IPS-NIHi7 (cell line): ENCODE data around the gene POLR3H.
"Not testable (repeated sequence)": the region's sequence is repeated elsewhere in the genome, so short reads cannot be mapped to it uniquely, and the experiment has no call there.

Experiments used
- DNase-seq: peaks from one replicate; pipeline ENCODE4 v3.0.0; 2012; ENCODE audit warnings: mixed read lengths; ENCODE audit errors: extremely low spot score

The POLR3H gene

DNA sequence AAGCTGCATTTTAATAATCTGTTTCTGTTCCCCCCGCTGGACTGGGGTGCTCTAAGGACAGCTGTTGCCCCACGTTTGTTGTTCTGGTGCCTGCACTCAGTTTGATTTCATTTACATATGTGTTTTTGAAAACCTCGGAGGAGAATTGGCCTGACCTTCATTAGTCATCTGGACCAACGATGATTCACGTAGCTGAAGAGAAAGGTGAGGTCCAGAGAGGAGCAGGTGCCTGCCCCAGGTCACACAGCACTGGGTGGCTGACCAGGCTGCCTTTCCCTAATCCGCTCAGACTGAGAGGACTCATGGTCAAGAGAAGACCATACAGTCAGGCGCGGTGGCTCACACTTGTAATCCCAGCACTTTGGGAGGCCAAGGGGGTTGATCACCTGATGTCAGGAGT is 20.3 kb upstream of the POLR3H start:
- DNase-seq: no peak

DNA sequence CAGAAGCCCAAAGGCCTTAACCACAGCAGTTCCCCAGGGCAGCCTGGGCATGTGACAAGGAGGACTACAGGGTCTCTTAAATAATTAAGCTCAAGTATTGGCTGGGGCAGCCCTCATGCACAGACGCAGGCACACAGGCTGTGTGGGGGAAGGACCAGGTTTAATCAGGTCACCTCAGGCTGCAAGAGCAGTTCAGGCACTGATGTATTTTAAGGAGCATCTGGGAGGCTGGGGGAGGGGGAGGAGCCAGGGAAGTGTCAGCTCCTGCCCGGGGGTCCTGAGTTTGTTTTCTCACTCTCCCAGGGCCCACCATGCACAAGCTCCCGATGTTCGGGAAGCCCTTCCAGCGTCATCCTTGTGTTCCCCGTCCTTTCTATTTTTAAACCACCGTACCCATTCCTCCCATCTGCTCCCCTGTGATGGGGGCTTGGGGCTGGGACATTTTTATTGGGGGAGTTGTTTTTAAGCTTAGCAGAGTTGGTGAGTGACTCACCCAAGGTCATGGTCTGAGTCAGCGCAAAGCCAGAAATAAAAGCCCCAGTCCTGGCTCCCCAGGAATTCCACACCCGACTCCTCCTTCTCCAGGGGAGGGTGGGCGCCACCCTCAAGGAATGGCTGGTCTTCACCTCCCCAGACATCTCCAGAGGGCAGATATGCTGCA is 18.9 kb upstream of the POLR3H start:
- peak; percentile 47 for DNase-seq

DNA sequence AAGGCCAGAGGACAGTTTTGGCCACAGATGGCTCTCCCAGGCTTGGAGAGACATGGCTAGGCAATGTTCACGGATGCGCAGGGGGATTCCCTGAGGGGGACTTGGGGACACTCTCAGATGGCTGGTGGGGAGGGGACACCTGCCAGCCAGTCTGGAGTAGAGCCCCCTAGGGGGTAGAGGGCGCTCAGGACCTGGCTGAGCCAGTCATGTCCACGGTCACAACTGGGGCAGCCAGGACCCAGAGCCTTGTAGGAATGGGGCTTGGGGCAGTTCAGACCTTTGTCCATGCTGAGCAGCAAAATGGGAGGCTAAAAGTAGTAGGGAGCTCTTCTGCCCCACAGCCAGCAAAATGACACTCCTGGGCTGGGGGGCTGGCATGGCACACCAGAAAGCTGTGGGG is 18.2 kb upstream of the POLR3H start:
- DNase-seq: no peak

DNA sequence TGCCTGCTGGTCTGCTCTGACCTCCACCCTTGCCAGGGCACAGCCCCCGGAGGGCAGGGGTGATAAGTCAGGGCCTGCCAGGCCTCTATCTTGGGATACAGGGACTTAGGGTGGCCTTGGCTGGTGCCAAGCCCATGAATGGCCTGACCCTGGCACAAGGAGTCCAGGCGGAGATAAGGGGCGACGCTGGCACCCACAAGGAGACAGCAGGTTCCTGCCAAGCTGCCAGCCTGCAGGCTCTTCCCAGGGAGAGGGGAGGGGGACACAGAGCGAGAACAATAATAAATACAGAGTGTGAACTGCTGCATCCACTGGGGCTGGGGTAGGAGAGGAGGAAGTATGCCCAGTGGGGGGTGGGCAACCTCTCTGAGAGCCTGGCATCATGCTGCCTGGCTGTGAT is 17.5 kb upstream of the POLR3H start:
- no peak for DNase-seq

DNA sequence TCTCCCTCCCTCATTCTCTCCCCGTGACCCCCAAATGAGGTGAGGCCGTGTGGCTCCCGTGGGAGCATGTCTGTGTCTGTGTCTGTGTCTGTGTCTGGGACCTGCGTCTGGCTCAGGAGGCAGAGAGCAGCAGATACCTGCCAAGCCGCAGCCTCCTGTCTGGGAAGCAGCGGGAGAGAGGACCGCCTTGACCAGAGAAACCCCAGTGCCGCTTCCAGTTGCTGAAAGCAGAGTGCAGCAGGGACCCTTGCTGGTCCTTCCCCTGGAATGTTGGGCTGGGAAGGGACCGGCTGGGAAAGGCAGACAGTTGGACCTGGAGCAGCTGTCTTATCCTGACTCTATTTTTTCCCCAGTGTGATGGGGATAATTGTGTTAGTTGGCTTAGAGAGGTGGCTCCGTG is 17.1 kb upstream of the POLR3H start:
- peak; percentile 56 for DNase-seq

DNA sequence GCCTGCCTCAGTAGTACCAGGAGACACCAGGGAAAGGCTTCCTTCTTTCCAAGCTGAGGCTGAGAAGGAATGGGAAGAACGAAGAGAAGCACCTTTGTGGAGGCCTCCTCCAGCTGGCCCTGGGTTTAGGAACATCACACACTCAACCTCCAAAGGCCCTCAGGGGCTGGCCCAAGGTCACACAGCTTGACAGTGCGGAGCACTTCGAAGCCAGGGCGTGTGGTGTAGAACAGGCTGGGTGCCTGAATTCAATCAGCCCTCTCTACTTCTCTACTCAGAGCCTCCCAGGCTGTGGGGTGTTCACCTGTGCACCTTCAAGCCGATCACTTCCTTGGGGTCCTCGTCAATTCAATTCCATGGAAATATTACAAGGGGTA is 15.8 kb upstream of the POLR3H start:
- DNase-seq: no peak

DNA sequence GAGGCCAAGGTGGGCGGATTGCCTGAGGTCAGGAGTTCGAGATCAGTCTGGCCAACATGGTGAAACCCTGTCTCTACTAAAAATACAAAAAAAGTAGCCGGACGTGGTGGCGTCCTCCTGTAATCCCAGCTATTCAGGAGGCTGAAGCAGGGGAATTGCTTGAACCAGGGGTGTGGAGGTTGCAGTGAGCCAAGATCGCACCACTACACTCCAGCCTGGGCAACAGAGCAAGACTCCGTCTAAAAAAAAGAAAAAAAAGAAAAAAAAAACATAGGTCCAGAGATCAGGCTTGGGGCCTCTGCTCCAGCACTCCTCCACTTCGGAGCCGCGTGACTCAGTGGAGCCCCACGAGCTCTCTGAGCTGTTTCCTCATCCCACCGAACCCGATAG is 14.0 kb upstream of the POLR3H start:
- not testable (repeated sequence) for DNase-seq

DNA sequence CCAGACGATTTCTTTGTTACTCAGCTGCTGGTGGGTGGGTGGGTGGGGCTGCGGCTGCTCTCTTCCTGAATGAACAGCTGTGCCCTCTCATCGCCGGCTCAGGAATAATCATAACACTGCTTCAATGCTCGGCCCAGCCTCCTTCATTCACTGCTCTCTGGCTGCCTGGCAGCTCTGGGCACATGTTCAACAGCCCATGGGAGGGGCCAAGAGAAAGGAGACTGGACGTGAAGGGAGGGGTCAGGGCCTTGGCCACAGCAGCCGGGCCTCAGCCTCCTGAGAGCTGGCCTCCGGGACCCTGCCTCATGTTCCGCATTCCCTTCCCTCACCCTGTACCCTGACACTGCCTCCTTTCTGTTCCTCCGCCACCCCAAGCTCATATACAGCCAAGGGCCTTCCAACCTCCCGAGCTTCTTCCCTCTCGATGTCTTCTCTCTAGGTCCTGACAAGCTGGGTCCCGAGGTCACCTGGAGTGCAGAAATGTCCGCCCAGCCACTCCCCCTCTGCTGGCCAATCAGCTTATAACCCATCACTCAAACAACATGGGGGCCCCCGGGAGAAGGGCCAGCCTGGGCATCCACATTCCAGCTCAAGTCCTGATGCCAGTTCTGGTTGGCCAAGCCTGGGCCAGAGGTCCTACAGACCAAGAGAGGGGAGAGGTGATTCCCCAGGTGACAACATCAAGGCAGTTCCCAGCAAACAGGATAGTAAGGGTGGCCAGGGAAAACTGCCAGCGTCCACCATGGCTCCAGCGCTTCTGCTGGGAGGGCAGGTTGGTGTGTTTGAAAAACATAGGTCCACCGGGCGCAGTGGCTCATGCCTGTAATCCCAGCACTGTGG is 13.4 kb upstream of the POLR3H start:
- DNase-seq: peak; percentile 51

DNA sequence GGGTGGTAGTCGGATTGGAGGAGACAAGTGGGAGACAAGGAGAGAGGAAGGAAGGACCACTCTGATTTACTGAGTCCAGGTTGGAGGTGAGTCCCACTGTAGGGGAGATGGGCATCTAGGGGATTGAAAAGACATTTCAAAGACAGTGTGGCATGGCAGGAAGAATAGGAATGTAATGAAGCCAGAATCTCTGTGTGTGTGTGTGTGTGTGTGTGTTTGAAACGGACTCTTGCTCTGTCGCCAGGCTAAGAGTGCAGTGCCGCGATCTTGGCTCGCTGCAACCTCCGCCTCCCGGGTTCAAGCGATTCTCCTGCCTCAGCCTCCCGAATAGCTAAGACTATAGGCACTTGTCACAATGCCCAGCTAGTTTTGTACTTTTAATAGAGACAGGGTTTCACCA is 12.3 kb upstream of the POLR3H start:
- DNase-seq: no peak

DNA sequence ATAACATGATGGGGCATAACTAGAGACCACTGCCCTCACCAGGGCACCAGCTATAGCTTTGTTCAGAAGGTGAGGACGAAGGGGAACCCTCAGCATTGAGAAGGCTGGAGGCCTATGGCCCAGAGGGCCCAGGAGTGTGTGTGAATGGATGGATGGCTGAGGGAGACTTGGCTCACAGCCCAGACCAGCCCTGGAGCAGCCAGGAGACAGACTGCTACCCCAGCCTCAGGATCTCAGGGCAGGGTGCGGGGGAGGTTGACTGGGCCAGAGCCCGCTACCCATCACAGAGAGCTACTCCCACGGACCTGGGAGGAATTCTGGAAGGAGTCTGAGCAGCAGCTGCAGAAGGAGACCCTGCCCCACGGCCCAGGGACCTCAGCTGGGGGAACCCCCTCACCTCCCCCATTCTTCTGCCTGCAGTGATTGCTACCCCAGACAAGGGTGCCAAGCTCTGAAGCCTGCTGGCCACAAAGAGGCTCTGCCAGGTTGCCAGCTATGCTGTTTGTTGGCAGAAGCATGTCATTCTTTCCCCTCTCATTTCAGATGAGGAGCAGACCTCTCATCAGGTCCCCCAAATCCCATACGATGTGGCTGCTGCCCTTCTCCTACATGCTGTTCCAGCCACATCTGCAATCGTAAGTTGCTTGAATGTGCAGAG is 11.2 kb upstream of the POLR3H start:
- no peak for DNase-seq

DNA sequence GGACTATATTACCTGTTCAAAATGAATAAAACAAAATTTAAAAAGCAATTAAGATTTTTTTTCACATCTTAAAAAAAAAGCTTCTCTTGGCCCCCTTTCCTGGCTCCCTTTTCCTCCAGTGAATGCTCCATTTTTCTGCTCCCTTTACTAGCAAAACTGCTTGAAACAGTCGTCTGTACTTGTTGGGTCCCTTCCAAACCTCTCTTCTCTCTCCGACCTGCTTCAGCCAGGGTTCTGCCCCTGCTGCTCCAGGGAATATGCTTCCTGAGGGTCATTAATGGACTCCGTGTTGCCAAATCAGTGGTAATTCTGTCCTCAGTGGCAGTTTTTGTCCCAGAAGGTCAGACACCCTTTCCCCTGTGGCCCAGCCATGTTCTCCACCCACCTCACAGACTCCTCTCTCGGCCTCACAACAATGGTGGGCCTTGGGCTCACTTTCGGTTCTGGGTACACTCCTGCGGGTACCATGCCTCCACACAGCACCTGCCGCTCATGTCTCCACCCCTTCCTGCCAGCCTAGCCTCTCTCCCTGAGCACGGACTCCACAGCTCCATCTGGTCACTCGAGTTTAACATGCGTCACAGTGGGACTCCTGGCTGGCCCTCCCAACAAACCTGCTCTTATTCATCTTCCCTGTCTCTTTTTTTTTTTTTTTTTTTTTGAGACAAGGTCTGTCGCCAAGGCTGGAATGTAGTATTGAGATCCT is 7.8 kb upstream of the POLR3H start:
- DNase-seq: no peak

DNA sequence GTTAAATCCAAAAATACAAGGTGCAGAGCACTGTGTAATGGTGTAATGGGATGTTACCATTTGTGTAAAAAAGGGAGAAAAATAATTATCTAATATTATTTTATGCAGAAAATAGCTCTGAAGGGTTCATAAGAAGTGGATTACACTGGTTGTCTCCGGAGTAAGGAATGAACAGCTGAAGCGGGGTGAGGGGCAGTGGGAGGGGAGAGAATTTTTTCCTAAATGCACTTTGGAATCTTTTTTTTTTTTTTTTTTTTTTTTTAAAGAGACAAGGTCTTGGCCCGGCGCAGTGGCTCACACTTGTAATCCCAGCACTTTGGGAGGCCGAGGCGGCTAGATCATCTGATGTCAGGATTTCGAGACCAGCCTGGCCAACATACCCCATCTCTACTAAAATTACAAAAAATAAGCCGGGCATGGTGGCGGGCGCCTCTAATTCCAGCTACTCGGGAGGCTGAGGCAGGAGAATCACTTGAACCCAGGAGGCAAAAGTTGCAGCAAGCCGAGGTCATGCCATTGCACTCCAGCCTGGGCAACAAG is 6.8 kb upstream of the POLR3H start:
- no peak for DNase-seq

DNA sequence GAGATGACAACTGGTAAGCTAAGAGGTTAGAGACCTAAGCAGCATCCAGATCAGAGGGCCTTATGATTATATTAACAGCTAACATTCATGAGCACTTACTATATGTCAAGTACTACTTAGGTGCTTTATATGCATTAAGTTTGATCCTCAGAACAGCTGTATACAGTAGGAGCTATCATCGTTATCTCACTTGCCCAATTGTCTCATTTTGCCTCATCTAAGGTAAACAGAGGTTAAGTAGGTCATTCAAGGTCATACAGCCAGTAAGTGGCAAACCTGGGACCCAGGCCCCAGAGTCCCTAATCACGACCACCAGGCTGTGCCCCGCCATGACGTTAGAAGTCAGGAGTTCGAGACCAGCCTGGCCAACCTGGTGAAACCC is 4.6 kb upstream of the POLR3H start:
- no peak for DNase-seq

DNA sequence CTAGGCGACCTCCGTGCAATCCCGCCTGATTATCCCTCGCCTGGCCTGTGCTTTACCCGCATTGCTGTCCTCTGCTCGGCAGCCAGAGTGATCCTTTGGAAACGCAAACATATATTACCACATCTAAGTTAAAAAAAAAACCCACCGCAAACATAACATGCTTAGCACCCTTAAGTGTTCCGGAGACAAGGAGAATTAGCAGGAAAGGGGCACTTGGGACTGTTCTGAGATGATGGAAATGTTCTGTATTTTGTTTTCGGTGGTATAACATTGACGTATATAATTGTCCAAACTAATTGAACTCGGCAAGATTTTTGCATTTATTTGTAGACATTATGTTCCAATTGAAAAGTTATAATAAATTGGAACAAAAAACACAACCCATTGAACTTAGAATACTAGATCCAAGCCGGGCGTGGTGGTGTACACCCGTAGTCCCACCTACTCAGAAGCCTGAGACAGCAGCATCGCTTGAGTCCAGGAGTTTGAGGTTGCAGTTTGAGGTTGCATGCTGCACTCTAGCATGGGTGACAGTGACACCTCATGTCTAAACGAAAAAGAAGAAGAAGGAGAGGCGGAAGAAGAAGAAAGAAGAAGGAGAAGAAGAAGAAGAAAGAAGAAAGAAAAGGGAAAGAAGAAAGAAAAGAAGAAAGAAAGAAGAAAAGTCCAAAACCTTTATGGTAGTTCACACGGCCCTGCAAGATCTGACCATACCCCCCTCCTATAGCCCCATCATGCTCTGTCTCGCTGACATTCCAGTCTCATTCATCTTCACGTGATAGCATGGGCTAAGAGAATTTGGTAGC is 604 bp upstream of the POLR3H start:
- no peak for DNase-seq

DNA sequence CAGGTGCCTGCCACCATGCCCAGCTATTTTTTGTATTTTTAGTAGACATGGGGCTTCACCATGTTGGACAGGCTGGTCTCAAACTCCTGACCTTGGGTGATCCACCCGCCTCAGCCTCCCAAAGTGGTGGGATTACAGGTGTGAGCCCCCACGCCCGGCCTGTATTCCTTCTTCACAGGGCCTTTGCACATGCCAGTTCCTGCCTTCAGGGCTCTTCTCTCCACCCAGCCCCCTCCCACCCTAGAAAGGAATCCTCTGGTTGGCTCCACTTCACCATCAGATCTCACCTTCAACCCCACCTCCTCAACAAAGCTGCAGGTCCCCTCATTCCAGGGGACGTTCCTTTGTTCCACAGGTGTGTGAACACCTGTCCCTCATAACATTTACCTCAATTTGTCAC is 2.0 kb downstream of the POLR3H start:
- no peak for DNase-seq

DNA sequence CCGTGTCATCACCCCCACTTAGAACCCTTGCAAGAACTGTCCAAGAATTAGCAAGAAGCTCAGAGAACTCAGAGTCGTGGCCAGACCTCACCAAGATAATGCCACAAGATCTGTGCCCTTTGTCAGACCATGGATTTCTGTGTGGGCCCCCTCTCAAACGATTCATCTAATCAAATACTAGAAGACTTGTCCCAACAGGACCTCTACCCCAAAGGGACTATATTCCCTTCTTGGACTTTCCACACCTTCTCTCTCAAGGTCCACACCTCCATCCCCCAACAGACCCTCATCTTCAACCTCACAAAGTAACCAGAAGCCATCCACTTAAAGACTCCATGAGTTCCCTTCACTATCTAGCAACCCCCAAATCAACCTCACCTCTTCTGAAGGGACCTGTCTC is 2.8 kb downstream of the POLR3H start:
- no peak for DNase-seq

DNA sequence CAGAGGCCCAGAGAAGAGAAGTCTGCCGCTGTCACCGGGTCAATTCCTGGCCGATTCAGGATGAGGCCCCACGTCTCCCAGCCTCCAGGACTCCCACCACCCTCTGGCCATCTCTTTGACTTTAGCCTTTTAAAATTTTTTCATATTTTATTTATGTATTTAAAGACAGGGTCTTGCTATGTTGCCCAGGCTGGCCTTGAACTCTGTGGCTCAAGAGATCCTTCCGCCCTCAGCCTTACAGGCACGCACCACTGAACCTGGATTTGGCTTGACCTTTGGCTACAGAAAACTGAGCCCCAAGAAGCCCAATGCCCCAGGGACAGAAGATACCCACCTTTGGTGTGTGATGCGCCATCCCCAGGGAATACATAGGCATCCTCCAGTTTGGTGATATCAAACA is 3.9 kb downstream of the POLR3H start:
- no peak for DNase-seq

DNA sequence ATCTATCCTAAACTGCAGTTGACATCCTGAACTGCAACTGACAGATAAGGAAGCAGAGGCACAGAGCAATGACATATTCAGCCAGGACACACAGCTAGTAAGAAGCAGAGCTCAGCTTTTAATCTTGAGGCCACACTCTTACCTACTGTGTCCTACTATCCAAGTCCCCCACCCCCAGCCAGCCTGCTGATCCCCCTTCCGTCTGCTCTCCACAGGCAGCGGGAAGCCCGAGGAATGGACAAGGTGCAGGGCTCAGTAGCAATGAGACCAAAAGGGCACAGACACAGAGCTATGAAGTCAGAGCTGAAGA is 4.3 kb downstream of the POLR3H start:
- DNase-seq: no peak

DNA sequence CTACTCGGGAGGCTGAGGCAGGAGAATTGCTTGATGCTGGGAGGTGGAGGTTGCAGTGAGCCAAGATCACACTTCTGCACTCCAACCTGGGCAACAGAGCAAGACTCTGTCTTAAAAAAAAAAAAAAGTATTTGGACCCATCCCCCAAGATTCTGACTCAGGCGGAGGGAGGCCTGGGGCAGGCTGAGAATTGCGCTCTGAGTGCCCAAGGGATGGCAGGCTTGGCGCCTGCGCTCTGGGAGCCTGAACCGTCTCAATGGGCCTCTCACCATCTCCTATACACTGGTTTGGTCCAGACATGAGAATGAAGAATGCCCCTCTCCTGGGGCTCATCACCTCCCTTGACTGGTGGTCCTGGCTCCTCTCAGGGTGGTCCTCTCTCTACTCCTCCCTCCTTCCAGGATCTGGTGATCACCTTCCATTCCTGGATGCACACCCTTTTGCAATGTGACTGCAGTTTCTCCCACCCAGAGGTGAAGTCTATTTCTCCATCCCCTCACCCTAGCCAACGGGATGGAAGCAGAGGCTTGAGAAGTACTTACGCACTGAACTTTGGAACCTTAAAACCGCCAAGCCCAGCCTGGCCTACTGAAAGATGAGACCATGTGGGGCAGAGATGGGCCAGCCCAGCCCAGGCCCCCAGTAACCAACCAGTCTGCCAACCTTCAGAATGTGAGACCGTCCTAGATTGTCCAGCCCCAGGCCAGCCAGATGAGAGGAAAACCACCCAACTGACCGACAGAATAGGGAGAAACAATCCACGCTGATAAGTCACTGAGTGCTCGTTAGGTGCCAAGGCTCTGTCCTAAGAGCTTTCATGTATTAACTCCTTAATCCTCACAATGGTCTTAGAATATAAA is 4.9 kb downstream of the POLR3H start:
- DNase-seq: no peak

DNA sequence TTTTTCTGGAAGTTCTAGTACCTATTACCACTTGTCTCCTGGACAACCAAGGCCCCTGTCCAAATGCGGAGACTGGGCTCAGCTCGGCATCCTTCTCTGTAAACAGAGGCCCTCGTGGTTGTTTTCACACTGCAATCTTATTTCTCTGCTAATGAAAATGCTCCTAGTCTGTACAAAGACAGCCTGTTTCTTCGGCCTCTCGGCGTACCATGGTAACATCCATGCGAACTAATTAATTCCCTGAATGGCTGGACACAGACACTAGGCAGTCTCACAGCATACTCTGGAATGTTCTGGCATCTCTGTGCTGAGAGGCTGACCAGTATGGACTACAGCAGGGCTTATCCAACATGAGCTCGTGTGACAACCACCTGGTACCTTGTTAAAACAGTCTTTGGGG is 5.7 kb downstream of the POLR3H start:
- no peak for DNase-seq

DNA sequence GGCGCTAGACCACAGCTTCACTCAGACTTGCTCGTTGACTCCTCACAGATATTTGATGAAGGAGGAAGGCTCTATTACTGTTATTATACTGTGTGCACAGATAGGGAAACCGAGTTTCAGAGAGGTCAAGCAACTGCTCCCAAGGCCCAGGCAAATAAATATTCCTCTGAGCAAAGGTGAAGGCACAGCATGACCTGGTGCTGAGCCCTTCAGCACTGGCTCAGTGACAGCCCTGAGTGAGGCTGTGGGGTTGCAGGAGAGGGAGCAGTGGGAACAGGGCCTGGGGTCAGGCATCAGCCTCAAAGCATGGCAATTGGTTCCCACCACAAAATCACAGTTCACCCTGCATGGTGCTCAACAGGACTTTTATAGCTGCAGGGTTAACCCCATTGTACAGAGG is 7.1 kb downstream of the POLR3H start:
- no peak for DNase-seq
